ENCODE results near the gene TMEM123. TPM values are rescaled to one million over a fixed set of nuclear protein-coding genes. Genes with fewer than 3 reads are reported as not detected.

Gene TMEM123
- total and polyA plus RNA-seq, 2 of the 13 experiments (the other 11 are each of a cell fraction or from before 2014, with no cell fraction given) = 365 to 2,761 TPM

DNA sequence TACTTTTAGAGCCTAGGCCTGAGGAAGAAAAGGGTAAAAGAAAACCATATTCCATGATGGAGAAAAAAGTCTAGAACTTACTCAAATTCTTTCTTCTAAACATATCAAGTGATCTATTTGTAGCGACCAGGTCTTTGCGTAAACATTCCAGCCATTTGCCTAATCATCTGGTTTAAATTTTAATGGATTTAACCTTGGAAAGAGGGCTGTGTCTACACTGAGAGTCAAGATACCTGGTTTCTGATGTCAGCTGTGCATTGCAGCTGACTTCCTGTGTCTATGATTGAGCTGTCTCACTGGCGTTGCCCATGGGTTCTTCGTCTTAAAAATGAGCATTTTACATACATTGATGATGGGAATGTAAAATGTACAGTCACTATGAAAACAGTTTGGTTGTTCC, 10.0 kb upstream of the TMEM123 start (continued):
- TF ChIP-seq KLF16 (CRISPR knock-in tag; IDR thresholded peaks at IDR 0.05) (peak in 1 of 2 experiments; percentile 55; a peak in 1 of 4 replicates), SOX13 (IDR thresholded peaks at IDR 0.05) (0 out of 2 replicates have a peak, but pooled peaks have one; percentile 28), SOX13 (CRISPR knock-in tag; conservative IDR thresholded peaks at IDR 0.05 in 1 of 2, IDR thresholded peaks at IDR 0.05 in 1 of 2) (peak in 1 of 2 experiments; percentile 87; a peak in 2 of 4 replicates), ZNF883 (CRISPR knock-in tag; IDR thresholded peaks at IDR 0.05; ENCODE audit: not compliant biosample characterization) (no peak), SNRNP70 (IDR thresholded peaks at IDR 0.05; ENCODE audit: low read depth, low read length) (no peak), EP300 (IDR thresholded peaks at IDR 0.05; ENCODE audit: low read depth in 2 of 2, low read length in 2 of 2) (peak; percentile 72 to 91; a peak in 3 of 4 replicates), EP300 (CRISPR knock-in tag; IDR thresholded peaks at IDR 0.05; ENCODE audit: borderline replicate concordance) (peak; percentile 78; the same call in 1 of the 2 replicates), FOXP4 (CRISPR knock-in tag; IDR thresholded peaks at IDR 0.05) (peak; percentile 93), ZMYM3 (CRISPR knock-in tag; IDR thresholded peaks at IDR 0.05) (peak; percentile 45; the same call in 1 of the 2 replicates), GPN1 (CRISPR knock-in tag; IDR thresholded peaks at IDR 0.05; ENCODE audit: borderline replicate concordance) (no peak), FOXA3 (CRISPR knock-in tag; IDR thresholded peaks at IDR 0.05) (peak; percentile 91), FOXO1 (CRISPR knock-in tag; IDR thresholded peaks at IDR 0.05) (peak; percentile 76; the same call in 1 of the 2 replicates), MEIS1 (CRISPR knock-in tag; IDR thresholded peaks at IDR 0.05; ENCODE audit: borderline replicate concordance) (peak; percentile 86; the same call in 1 of the 2 replicates), ATF4 (CRISPR knock-in tag; IDR thresholded peaks at IDR 0.05) (peak in 1 of 2 experiments; percentile 77; a peak in 2 of 4 replicates), TGIF2 (CRISPR knock-in tag; IDR thresholded peaks at IDR 0.05) (peak; percentile 63; the same call in 1 of the 2 replicates), ZBTB7A (CRISPR knock-in tag; IDR thresholded peaks at IDR 0.05) (no peak), MTERF4 (CRISPR knock-in tag; IDR thresholded peaks at IDR 0.05) (no peak), BCLAF1 (IDR thresholded peaks at IDR 0.05) (no peak)
- TF ChIP-seq, protein P1, sequence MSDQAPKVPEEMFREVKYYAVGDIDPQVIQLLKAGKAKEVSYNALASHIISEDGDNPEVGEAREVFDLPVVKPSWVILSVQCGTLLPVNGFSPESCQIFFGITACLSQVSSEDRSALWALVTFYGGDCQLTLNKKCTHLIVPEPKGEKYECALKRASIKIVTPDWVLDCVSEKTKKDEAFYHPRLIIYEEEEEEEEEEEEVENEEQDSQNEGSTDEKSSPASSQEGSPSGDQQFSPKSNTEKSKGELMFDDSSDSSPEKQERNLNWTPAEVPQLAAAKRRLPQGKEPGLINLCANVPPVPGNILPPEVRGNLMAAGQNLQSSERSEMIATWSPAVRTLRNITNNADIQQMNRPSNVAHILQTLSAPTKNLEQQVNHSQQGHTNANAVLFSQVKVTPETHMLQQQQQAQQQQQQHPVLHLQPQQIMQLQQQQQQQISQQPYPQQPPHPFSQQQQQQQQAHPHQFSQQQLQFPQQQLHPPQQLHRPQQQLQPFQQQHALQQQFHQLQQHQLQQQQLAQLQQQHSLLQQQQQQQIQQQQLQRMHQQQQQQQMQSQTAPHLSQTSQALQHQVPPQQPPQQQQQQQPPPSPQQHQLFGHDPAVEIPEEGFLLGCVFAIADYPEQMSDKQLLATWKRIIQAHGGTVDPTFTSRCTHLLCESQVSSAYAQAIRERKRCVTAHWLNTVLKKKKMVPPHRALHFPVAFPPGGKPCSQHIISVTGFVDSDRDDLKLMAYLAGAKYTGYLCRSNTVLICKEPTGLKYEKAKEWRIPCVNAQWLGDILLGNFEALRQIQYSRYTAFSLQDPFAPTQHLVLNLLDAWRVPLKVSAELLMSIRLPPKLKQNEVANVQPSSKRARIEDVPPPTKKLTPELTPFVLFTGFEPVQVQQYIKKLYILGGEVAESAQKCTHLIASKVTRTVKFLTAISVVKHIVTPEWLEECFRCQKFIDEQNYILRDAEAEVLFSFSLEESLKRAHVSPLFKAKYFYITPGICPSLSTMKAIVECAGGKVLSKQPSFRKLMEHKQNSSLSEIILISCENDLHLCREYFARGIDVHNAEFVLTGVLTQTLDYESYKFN (CRISPR knock-in tag; conservative IDR thresholded peaks at IDR 0.05) = peak; percentile 94

Measured in HepG2 (cell line).